ENCODE measurements around the gene ST6GALNAC2.

DNA sequence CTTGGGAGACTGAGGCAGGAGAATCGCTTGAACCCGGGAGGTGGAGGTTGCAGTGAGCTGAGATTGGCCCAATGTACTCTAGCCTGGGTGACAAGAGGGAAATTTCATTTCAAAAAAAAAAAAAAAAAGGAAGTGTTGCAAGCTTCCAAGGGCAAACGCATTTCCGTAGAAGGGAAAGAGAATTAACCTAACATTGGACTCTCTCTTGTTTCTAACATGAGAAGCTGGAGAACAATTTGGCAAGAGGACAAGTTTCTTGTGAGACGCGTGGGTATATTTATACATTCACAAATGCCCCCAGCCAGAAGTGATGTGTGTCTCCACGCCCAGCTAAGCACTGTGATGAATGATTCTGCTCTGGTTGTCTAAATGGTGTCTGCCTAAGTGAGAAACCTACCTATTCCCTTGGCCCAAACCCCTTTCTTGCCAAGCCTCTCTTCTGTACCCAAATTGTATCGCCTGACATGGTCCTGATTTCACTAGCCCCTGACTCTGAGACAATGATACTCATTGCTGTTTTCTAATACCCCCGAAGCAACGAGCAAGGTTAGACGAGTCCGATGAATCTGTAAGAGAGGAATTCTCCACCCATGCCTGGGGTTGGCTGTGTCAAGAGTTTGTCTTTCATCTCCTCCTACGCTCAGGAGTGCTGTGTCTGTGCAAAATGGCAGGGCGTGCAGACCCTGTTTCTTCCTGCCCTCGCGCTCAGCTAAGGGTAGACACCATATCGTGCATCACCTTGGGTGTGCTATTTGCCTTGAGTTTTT, 14.2 kb upstream of the ST6GALNAC2 start:
- TF ChIP-seq CTCF (IDR thresholded peaks at IDR 0.05; ENCODE audit: low read depth, low read length, poor library complexity, severe bottlenecking) (no peak), EZH2phosphoT487 (IDR thresholded peaks at IDR 0.05; ENCODE audit: borderline replicate concordance, low read length) (no peak)
